ENCODE measurements around the gene E2F2.

The E2F2 gene

GRCh38 chr1:23531562-23532094 lies 595 bp upstream of the E2F2 start:
- peak; percentile 0; the same call in 1 of the 2 replicates for TF ChIP-seq CTCF (conservative IDR thresholded peaks at IDR 0.05; ENCODE audit: low read length)
- H3K4me3 ChIP-seq (ENCODE audit: low read length) = peak overlapping the region; percentile 42
- DNase-seq (ENCODE audit: low read depth) = no peak

GRCh38 chr1:23530087-23530746 lies 816 bp downstream of the E2F2 start:
- peak overlapping the region; percentile 62 for H3K4me3 ChIP-seq (ENCODE audit: low read length)
- TF ChIP-seq CTCF (conservative IDR thresholded peaks at IDR 0.05; ENCODE audit: low read length) = no peak
- no peak for DNase-seq (ENCODE audit: low read depth)

GRCh38 chr1:23529146-23530086 lies 1.6 kb downstream of the E2F2 start:
- DNase-seq (ENCODE audit: low read depth) = no peak
- H3K4me3 ChIP-seq (ENCODE audit: low read length) = no peak overlapping the region

GRCh38 chr1:23528250-23528978 lies 2.6 kb downstream of the E2F2 start:
- H3K4me3 ChIP-seq (ENCODE audit: low read length) = no peak overlapping the region
- peak; percentile 81 for DNase-seq (ENCODE audit: low read depth)
- no peak for TF ChIP-seq CTCF (conservative IDR thresholded peaks at IDR 0.05; ENCODE audit: low read length)

More at GRCh38 chr1:23529146-23530086, 1.6 kb downstream of the E2F2 start:
- no peak for TF ChIP-seq CTCF (conservative IDR thresholded peaks at IDR 0.05; ENCODE audit: low read length)

- DNase-seq (ENCODE audit: low read depth) = no peak
- TF ChIP-seq CTCF (conservative IDR thresholded peaks at IDR 0.05; ENCODE audit: low read length) = no peak; the same call in 1 of the 2 replicates
- no peak overlapping the region for H3K4me3 ChIP-seq (ENCODE audit: low read length)
Observed at GRCh38 chr1:23527900-23528249, 3.2 kb downstream of the E2F2 start.

- no peak for TF ChIP-seq CTCF (conservative IDR thresholded peaks at IDR 0.05; ENCODE audit: low read length)
- DNase-seq (ENCODE audit: low read depth) = no peak
- no peak overlapping the region for H3K4me3 ChIP-seq (ENCODE audit: low read length)
Observed at GRCh38 chr1:23527366-23527765, 3.7 kb downstream of the E2F2 start.
